ENCODE measurements around the gene LGR4.

DNA sequence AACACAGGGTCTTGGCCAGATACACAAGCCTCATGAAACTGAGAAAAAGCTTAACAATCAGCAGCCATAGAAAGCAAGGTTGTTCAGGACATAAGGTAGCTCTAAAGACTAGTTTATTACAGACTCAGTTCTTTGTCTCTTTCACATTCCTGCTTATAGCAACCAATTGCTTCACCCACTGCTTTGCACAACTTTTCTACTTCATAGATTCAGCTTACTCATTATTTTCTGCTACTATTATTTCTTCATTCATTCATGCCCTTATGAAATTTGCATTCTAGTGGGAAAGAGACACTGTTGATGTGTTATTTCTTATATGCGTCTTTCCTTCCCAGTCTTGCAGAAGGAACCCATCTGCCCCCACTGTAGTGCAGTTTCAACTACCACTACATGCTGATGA is 114.3 kb downstream of the LGR4 start:
- no peak for TF ChIP-seq CTCF (IDR thresholded peaks at IDR 0.05)
- no peak for TF ChIP-seq POLR2A (IDR thresholded peaks at IDR 0.05)

Measured in uterus (tissue), 2 donors.